ENCODE measurements around the gene UBE2H. TPM values are rescaled to one million over a fixed set of nuclear protein-coding genes. Genes with fewer than 3 reads are reported as not detected.
"Not testable (repeated sequence)": the region's sequence is repeated elsewhere in the genome, so short reads cannot be mapped to it uniquely, and the experiment has no call there.

Gene UBE2H
- total RNA-seq, 1 donor from 2014 or later, result 73.8 TPM

- FAIRE-seq (no peak), DNase-seq (ENCODE audit: low spot score in 2 of 2) (no peak)
Observed at GRCh38 chr7:129914536-129915272, 38.1 kb downstream of the UBE2H start.

- no peak for DNase-seq (ENCODE audit: low spot score in 2 of 2)
- no peak for FAIRE-seq
Observed at GRCh38 chr7:129913428-129913827, 39.3 kb downstream of the UBE2H start.

GRCh38 chr7:129911790-129912189, 41.0 kb downstream of the UBE2H start:
- no peak for FAIRE-seq
- DNase-seq (ENCODE audit: low spot score in 2 of 2), result no peak

GRCh38 chr7:129909669-129910068, 43.1 kb downstream of the UBE2H start:
- no peak for FAIRE-seq

GRCh38 chr7:129908181-129908580, 44.6 kb downstream of the UBE2H start:
- DNase-seq (ENCODE audit: low spot score in 2 of 2), result no peak
- FAIRE-seq, result no peak

More at GRCh38 chr7:129909669-129910068, 43.1 kb downstream of the UBE2H start:
- no peak for DNase-seq (ENCODE audit: low spot score in 2 of 2)

GRCh38 chr7:129907122-129907736, 45.5 kb downstream of the UBE2H start:
- DNase-seq (ENCODE audit: low spot score in 2 of 2) (no peak), FAIRE-seq (no peak)

GRCh38 chr7:129906700-129907099, 46.1 kb downstream of the UBE2H start:
- no peak for FAIRE-seq

GRCh38 chr7:129903935-129904334, 48.8 kb downstream of the UBE2H start:
- DNase-seq (ENCODE audit: low spot score in 2 of 2) (no peak), FAIRE-seq (no peak)

More at GRCh38 chr7:129906700-129907099, 46.1 kb downstream of the UBE2H start:
- no peak for DNase-seq (ENCODE audit: low spot score in 2 of 2)

- FAIRE-seq, result no peak
- DNase-seq (ENCODE audit: low spot score in 2 of 2), result no peak
Observed at GRCh38 chr7:129902788-129903422, 49.9 kb downstream of the UBE2H start.

- no peak for FAIRE-seq
- DNase-seq (ENCODE audit: low spot score in 2 of 2), result no peak
Observed at GRCh38 chr7:129898502-129899160, 54.1 kb downstream of the UBE2H start.

- no peak for DNase-seq (ENCODE audit: low spot score in 2 of 2)
- FAIRE-seq, result no peak
Observed at GRCh38 chr7:129898007-129898406, 54.8 kb downstream of the UBE2H start.

- no peak for DNase-seq (ENCODE audit: low spot score in 2 of 2)
- FAIRE-seq, result no peak
Observed at GRCh38 chr7:129896568-129897382, 56.0 kb downstream of the UBE2H start.

- DNase-seq (ENCODE audit: low spot score in 2 of 2); FAIRE-seq: not testable (repeated sequence)
Observed at GRCh38 chr7:129894184-129894583, 58.6 kb downstream of the UBE2H start.

- DNase-seq (ENCODE audit: low spot score in 2 of 2) (no peak), FAIRE-seq (no peak)
Observed at GRCh38 chr7:129890090-129890489, 62.7 kb downstream of the UBE2H start.

- DNase-seq (ENCODE audit: low spot score in 2 of 2) (no peak), FAIRE-seq (no peak)
Observed at GRCh38 chr7:129889133-129889844, 63.5 kb downstream of the UBE2H start.

- DNase-seq (ENCODE audit: low spot score in 2 of 2) (no peak), FAIRE-seq (no peak)
Observed at GRCh38 chr7:129887865-129888264, 64.9 kb downstream of the UBE2H start.

- DNase-seq (ENCODE audit: low spot score in 2 of 2) (no peak), FAIRE-seq (no peak)
Observed at GRCh38 chr7:129886818-129887186, 66.0 kb downstream of the UBE2H start.

GRCh38 chr7:129886167-129886817, 66.5 kb downstream of the UBE2H start:
- no peak for DNase-seq (ENCODE audit: low spot score in 2 of 2)
- no peak for FAIRE-seq

- FAIRE-seq, result no peak
- DNase-seq (ENCODE audit: low spot score in 2 of 2), result no peak
Observed at GRCh38 chr7:129884495-129884894, 68.3 kb downstream of the UBE2H start.

Data from frontal cortex (tissue), 4 donors.